GM21447 (cell line): ENCODE measurements around the gene ANKRD53.

ENCODE experiments used
- ATAC-seq: cut with Tn5 transposase; IDR thresholded peaks from one replicate; pipeline ENCODE4 v1.9.1; 2021; ENCODE audit not compliant: unreplicated experiment

Gene ANKRD53

GRCh38 chr2:70978341-70979179, at the start of gene ANKRD53:
ANKRD53 (plus strand) TSS chr2:70978630; CDS start chr2:70978646, 16 bp downstream.
- peak; percentile 34 for ATAC-seq

- ATAC-seq = no peak
Observed at GRCh38 chr2:70930371-70931329, 47.8 kb upstream of the ANKRD53 start.

- ATAC-seq = no peak
Observed at GRCh38 chr2:70931376-70932000, 46.9 kb upstream of the ANKRD53 start.

GRCh38 chr2:70932631-70933230, 45.7 kb upstream of the ANKRD53 start:
- ATAC-seq = no peak

GRCh38 chr2:70934981-70935380, 43.4 kb upstream of the ANKRD53 start:
- ATAC-seq = no peak

GRCh38 chr2:70935468-70936164, 42.8 kb upstream of the ANKRD53 start, which contains the start of gene ATP6V1B1:
ATP6V1B1 (plus strand) TSS chr2:70935900; CDS start chr2:70935955, 55 bp downstream.
- ATAC-seq = no peak

GRCh38 chr2:70936165-70936978, 42.1 kb upstream of the ANKRD53 start:
- no peak for ATAC-seq

GRCh38 chr2:70936979-70937811, 41.2 kb upstream of the ANKRD53 start:
- no peak for ATAC-seq

GRCh38 chr2:70937866-70938585, 40.4 kb upstream of the ANKRD53 start:
- ATAC-seq = no peak

- ATAC-seq = no peak
Observed at GRCh38 chr2:70938586-70938950, 39.9 kb upstream of the ANKRD53 start.

GRCh38 chr2:70939001-70939838, 39.2 kb upstream of the ANKRD53 start:
- ATAC-seq = no peak

- ATAC-seq = no peak
Observed at GRCh38 chr2:70939839-70940580, 38.4 kb upstream of the ANKRD53 start.

GRCh38 chr2:70941186-70941585, 37.2 kb upstream of the ANKRD53 start:
- ATAC-seq = no peak

GRCh38 chr2:70941701-70942100, 36.7 kb upstream of the ANKRD53 start:
- ATAC-seq = no peak

- ATAC-seq = no peak
Observed at GRCh38 chr2:70942396-70943204, 35.8 kb upstream of the ANKRD53 start.
